Effector memory CD8-positive, alpha-beta T cell (primary cell): ENCODE data around the gene GGT1.
"Not testable (repeated sequence)": the region's sequence is repeated elsewhere in the genome, so short reads cannot be mapped to it uniquely, and the experiment has no call there.

ENCODE experiments used
- ATAC-seq: fragments of 150-1000 bp; cut with Tn5 transposase; replicated peaks from 2 replicates; pipeline ENCODE4 v1.10.0; 2021; ENCODE audit warnings: mild to moderate bottlenecking, moderate library complexity
- DNase-seq, 3 experiments: peaks; one replicate each; pipeline ENCODE4 v3.0.0; 2021
- H3K27ac Mint-ChIP-seq, 2 donors: one replicate each; pipeline ENCODE4 v1.8.0; 2022; ENCODE audit warnings: mild to moderate bottlenecking in 2 of 2, mixed read lengths in 2 of 2, moderate library complexity in 2 of 2
- H3K27me3 Mint-ChIP-seq, 2 donors: one replicate each; pipeline ENCODE4 v1.8.0; 2022; ENCODE audit warnings: mixed read lengths in 2 of 2
- H3K36me3 Mint-ChIP-seq: one replicate; pipeline ENCODE4 v1.8.0; 2022; ENCODE audit warnings: mild to moderate bottlenecking, moderate library complexity, mixed read lengths; ENCODE audit not compliant: insufficient read depth
- H3K4me1 Mint-ChIP-seq, 2 donors: one replicate each; pipeline ENCODE4 v1.8.0; 2022; ENCODE audit warnings: low read depth in 2 of 2, mixed read lengths in 2 of 2
- H3K4me3 Mint-ChIP-seq, 2 donors: one replicate each; pipeline ENCODE4 v1.8.0; 2022; ENCODE audit warnings: mild to moderate bottlenecking in 2 of 2, mixed read lengths in 2 of 2, moderate library complexity in 2 of 2
- H3K9me3 Mint-ChIP-seq, 2 donors: one replicate each; pipeline ENCODE4 v1.8.0; 2022; ENCODE audit warnings: mixed read lengths in 2 of 2

Gene GGT1

GRCh38 chr22:24646756-24647155 lies 43.8 kb downstream of the GGT1 start:
- not testable (repeated sequence) for H3K27me3 Mint-ChIP-seq, ATAC-seq, DNase-seq, H3K36me3 Mint-ChIP-seq, H3K4me3 Mint-ChIP-seq, H3K9me3 Mint-ChIP-seq, H3K27ac Mint-ChIP-seq, H3K4me1 Mint-ChIP-seq

DNA sequence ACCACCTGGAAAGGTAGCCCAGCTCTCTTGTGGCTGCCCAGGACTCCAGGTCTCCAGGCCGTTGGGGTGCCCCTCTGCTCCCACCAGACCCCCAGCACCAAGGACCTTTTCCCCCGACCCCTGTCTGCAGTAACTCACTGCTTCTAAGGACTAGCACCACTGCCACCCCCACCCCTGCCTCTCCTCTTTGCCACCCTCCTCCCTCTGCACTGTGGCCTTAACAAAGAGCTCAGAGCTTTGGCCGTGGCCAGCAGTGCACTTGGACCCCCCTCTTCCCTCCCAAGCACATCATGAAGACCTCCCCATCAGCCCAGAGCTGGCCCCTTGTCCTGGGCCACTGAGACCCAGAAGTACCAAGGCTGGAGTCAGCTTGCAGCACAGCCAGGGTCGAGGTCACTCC lies 46.4 kb downstream of the GGT1 start:
- ATAC-seq, H3K27ac Mint-ChIP-seq, H3K4me1 Mint-ChIP-seq, H3K36me3 Mint-ChIP-seq, H3K27me3 Mint-ChIP-seq, DNase-seq, H3K4me3 Mint-ChIP-seq, H3K9me3 Mint-ChIP-seq: not testable (repeated sequence)

DNA sequence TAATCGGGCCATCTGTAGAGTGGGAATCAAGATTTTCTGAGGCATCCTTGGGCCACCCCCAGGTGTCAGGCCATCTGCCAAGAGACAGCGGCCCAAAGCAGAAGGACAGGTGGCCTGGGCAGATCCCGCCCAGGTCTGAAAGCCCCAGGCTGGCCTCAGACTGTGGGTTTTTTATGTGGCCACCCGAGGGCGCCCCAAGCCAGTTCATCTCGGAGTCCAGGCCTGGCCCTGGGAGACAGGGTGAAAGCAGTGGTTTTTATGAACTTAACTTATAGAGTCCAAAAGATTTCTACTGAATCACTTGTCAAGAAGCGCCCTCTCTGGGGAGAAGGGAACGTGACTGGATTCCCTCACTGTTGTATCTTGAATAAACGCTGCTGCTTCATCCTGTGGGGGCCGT lies 47.9 kb downstream of the GGT1 start:
- not testable (repeated sequence) for H3K9me3 Mint-ChIP-seq, H3K27ac Mint-ChIP-seq, ATAC-seq, H3K36me3 Mint-ChIP-seq, H3K4me1 Mint-ChIP-seq, H3K4me3 Mint-ChIP-seq, H3K27me3 Mint-ChIP-seq
- DNase-seq = peak; percentile 44 to 57 (median 48)

DNA sequence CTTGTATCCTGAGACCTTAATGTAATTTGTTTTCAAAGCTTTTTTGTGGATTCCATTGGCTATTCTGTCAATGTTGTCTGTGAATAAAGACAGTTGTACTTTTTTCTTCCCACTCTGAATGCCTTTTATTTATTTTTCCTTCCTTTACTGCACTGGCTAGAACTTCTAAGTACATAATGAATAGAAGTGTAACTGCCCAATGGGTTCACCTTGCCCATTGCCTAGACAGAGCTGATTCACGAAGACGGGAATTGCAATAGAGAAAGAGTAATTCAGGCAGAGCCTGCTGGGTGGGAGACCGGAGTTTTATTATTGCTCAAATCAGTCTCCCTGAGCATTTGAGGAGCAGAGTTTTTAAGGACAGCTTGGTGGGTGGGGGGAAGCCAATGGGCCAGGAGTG lies 62.4 kb downstream of the GGT1 start:
- ATAC-seq, H3K27ac Mint-ChIP-seq, H3K9me3 Mint-ChIP-seq, DNase-seq, H3K4me1 Mint-ChIP-seq, H3K36me3 Mint-ChIP-seq, H3K4me3 Mint-ChIP-seq: not testable (repeated sequence)
- peaks cover 9 to 11% of the 10 kb centered on the region in 2 donors for H3K27me3 Mint-ChIP-seq

GRCh38 chr22:24667904-24668303 lies 64.9 kb downstream of the GGT1 start:
- H3K4me3 Mint-ChIP-seq, H3K4me1 Mint-ChIP-seq, DNase-seq, H3K36me3 Mint-ChIP-seq, H3K27ac Mint-ChIP-seq, ATAC-seq, H3K9me3 Mint-ChIP-seq: not testable (repeated sequence)
- peaks cover 15 to 16% of the 10 kb centered on the region in 2 donors for H3K27me3 Mint-ChIP-seq

- ATAC-seq, H3K9me3 Mint-ChIP-seq, H3K36me3 Mint-ChIP-seq, DNase-seq, H3K27ac Mint-ChIP-seq, H3K4me3 Mint-ChIP-seq, H3K4me1 Mint-ChIP-seq: not testable (repeated sequence)
- peaks cover 12 to 19% of the 10 kb centered on the region in 2 donors for H3K27me3 Mint-ChIP-seq
Measured at GRCh38 chr22:24672532-24672931, 69.5 kb downstream of the GGT1 start.
